Nephron (organoid): ENCODE data around the gene CDC14B.

ENCODE experiments used
- H3K27ac Mint-ChIP-seq, 3 experiments: 2 replicates each; pipeline ENCODE4 v1.8.0; 2020; ENCODE audit warnings: mixed read lengths in 3 of 3, mild to moderate bottlenecking in 2 of 3, moderate library complexity in 1 of 3
- H3K27me3 Mint-ChIP-seq: 2 replicates; pipeline ENCODE4 v1.8.0; 2021; ENCODE audit warnings: low read depth, mild to moderate bottlenecking, moderate library complexity, mixed read lengths
- H3K36me3 Mint-ChIP-seq: 2 replicates; pipeline ENCODE4 v1.8.0; 2020; ENCODE audit warnings: low read depth, mixed read lengths
- H3K4me1 Mint-ChIP-seq: 2 replicates; pipeline ENCODE4 v1.8.0; 2020; ENCODE audit warnings: mixed read lengths
- H3K4me3 Mint-ChIP-seq, 3 experiments: 2 replicates each; pipeline ENCODE4 v1.8.0; 2020; ENCODE audit warnings: mild to moderate bottlenecking in 3 of 3, mixed read lengths in 3 of 3, moderate library complexity in 2 of 3
- H3K9me3 Mint-ChIP-seq: 2 replicates; pipeline ENCODE4 v1.8.0; 2020; ENCODE audit warnings: mixed read lengths
- TF ChIP-seq, protein P1 (sequence below), 3 experiments: fragments of 200-600 bp; sonication (generic); IDR thresholded peaks; one replicate each; pipeline ENCODE4 v1.5.0; 2021; ENCODE audit warnings: antibody characterized with exemption in 3 of 3; ENCODE audit not compliant: unreplicated experiment in 3 of 3

The CDC14B gene

DNA sequence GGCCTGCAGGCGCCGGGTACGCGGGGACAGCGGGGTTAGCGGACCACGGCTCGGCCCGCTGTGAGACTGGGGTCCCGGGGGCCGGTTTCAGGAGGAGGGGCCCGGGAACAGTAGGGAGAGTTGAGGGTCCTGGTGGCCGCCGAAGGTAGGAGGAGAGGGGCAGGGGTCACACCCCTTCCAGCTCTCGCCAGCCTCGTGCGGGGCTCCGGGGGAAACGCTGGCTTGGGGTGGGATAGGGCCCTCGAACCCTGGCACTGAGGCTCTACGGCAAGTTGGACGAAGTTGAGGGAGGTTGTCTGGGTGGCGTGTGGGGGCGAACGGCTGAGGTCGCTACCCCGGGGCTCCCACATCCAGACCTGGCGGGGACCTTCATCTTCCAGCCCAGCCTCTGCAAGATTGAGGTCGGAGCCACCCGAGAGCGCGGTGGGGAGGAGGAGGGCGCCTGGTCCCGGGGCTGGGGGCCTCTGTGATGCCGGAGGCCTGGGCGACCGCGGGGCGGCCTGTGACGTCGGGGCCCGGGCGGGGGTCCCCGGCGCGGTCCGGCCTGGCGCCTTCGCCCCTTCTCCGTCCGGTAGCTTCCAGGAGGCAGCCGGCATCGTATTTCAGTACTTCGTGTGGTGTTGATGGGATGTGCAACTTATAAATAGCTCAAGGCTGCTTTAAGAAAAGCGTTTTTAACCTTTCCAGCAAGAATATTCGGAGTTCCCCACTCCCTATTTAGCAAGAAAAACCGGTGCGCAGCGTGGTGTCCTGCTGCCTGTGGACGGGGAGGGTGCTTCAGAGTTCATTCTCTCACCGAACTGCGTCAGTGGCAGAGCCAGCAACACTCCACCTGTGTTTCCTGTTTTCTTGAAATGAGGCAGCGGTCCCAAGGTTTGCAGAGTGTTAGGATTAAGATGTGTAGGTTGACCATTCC lies 168.8 kb downstream of the CDC14B start:
- Mint-ChIP-seq H3K4me1 (peaks cover 21% of the 10 kb centered on the region), H3K27me3 (peaks cover 20% of the 10 kb centered on the region), H3K9me3 (no peaks in the 10 kb centered on the region), H3K27ac (peak overlapping the region in 2 of 3 experiments; percentile 72 to 83), H3K36me3 (no peaks in the 10 kb centered on the region), H3K4me3 (peak overlapping the region; percentile 88 to 94 (median 91))
- TF ChIP-seq, protein P1, sequence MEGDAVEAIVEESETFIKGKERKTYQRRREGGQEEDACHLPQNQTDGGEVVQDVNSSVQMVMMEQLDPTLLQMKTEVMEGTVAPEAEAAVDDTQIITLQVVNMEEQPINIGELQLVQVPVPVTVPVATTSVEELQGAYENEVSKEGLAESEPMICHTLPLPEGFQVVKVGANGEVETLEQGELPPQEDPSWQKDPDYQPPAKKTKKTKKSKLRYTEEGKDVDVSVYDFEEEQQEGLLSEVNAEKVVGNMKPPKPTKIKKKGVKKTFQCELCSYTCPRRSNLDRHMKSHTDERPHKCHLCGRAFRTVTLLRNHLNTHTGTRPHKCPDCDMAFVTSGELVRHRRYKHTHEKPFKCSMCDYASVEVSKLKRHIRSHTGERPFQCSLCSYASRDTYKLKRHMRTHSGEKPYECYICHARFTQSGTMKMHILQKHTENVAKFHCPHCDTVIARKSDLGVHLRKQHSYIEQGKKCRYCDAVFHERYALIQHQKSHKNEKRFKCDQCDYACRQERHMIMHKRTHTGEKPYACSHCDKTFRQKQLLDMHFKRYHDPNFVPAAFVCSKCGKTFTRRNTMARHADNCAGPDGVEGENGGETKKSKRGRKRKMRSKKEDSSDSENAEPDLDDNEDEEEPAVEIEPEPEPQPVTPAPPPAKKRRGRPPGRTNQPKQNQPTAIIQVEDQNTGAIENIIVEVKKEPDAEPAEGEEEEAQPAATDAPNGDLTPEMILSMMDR (IDR thresholded peaks at IDR 0.05; ENCODE audit: unreplicated experiment in 3 of 3), result no peak
